ENCODE data around the gene SSNA1. TPM values are rescaled to one million over a fixed set of nuclear protein-coding genes. Genes with fewer than 3 reads are reported as not detected.

SSNA1 gene
- total and polyA plus RNA-seq, 9 of the 15 experiments (the other 6 are each of a cell fraction or from before 2014, with no cell fraction given) = 1.9 to 130 (median 57.1) TPM

DNA sequence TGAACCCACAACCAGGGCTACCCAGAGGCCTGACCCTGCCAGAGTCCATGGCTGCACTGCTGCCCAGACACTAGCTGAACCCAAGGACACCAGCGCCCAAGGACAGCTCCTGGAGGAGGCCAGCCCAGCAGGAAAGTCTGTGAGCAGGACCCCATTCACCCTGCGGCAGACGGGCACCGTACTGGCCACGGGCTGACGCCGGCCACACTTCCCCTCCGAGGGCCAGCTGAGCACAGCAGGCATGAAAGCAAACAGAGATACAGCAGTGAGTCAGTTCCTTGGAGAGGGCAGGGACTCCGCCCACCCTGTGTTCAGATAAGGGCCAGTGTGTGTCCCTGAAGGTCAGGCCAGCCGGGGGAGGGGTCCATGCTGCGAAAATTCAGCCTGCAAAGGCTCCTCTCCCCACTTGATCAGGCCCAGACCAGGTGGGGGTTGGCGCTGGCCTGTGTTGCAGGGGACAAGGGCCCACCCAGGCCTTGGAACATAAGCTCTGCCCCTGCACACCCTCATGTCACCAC is 30.3 kb downstream of the SSNA1 start (continued):
- TF ChIP-seq, protein P1, sequence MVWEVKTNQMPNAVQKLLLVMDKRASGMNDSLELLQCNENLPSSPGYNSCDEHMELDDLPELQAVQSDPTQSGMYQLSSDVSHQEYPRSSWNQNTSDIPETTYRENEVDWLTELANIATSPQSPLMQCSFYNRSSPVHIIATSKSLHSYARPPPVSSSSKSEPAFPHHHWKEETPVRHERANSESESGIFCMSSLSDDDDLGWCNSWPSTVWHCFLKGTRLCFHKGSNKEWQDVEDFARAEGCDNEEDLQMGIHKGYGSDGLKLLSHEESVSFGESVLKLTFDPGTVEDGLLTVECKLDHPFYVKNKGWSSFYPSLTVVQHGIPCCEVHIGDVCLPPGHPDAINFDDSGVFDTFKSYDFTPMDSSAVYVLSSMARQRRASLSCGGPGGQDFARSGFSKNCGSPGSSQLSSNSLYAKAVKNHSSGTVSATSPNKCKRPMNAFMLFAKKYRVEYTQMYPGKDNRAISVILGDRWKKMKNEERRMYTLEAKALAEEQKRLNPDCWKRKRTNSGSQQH (CRISPR knock-in tag; IDR thresholded peaks at IDR 0.05) = 0 out of 2 replicates have a peak, but pooled peaks have one; percentile 61
- TF ChIP-seq ZNF316 (IDR thresholded peaks at IDR 0.05) = peak; percentile 33
- no peak for TF ChIP-seq ZNF282 (CRISPR knock-in tag; IDR thresholded peaks at IDR 0.05)
- TF ChIP-seq, protein P2, sequence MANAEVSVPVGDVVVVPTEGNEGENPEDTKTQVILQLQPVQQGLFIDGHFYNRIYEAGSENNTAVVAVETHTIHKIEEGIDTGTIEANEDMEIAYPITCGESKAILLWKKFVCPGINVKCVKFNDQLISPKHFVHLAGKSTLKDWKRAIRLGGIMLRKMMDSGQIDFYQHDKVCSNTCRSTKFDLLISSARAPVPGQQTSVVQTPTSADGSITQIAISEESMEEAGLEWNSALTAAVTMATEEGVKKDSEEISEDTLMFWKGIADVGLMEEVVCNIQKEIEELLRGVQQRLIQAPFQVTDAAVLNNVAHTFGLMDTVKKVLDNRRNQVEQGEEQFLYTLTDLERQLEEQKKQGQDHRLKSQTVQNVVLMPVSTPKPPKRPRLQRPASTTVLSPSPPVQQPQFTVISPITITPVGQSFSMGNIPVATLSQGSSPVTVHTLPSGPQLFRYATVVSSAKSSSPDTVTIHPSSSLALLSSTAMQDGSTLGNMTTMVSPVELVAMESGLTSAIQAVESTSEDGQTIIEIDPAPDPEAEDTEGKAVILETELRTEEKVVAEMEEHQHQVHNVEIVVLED (CRISPR knock-in tag; IDR thresholded peaks at IDR 0.05) = 0 out of 2 replicates have a peak, but pooled peaks have one; percentile 20
- TF ChIP-seq BRF1 (IDR thresholded peaks at IDR 0.05; ENCODE audit: borderline replicate concordance, extremely low read depth, insufficient read length) = no peak
- TF ChIP-seq, protein P3, sequence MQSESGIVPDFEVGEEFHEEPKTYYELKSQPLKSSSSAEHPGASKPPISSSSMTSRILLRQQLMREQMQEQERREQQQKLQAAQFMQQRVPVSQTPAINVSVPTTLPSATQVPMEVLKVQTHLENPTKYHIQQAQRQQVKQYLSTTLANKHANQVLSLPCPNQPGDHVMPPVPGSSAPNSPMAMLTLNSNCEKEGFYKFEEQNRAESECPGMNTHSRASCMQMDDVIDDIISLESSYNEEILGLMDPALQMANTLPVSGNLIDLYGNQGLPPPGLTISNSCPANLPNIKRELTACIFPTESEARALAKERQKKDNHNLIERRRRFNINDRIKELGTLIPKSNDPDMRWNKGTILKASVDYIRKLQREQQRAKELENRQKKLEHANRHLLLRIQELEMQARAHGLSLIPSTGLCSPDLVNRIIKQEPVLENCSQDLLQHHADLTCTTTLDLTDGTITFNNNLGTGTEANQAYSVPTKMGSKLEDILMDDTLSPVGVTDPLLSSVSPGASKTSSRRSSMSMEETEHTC (IDR thresholded peaks at IDR 0.05) = no peak
- peak; percentile 96 for TF ChIP-seq DPF2 (IDR thresholded peaks at IDR 0.05)
- TF ChIP-seq RHOXF2B (CRISPR knock-in tag; conservative IDR thresholded peaks at IDR 0.05) = no peak
- TF ChIP-seq ZFP1 (CRISPR knock-in tag; IDR thresholded peaks at IDR 0.05) = 0 out of 2 replicates have a peak, but pooled peaks have one; percentile 45
- TF ChIP-seq, protein P4, sequence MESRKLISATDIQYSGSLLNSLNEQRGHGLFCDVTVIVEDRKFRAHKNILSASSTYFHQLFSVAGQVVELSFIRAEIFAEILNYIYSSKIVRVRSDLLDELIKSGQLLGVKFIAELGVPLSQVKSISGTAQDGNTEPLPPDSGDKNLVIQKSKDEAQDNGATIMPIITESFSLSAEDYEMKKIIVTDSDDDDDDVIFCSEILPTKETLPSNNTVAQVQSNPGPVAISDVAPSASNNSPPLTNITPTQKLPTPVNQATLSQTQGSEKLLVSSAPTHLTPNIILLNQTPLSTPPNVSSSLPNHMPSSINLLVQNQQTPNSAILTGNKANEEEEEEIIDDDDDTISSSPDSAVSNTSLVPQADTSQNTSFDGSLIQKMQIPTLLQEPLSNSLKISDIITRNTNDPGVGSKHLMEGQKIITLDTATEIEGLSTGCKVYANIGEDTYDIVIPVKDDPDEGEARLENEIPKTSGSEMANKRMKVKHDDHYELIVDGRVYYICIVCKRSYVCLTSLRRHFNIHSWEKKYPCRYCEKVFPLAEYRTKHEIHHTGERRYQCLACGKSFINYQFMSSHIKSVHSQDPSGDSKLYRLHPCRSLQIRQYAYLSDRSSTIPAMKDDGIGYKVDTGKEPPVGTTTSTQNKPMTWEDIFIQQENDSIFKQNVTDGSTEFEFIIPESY (CRISPR knock-in tag; IDR thresholded peaks at IDR 0.05) = no peak; the same call in 1 of the 2 replicates
- TF ChIP-seq, protein P5, sequence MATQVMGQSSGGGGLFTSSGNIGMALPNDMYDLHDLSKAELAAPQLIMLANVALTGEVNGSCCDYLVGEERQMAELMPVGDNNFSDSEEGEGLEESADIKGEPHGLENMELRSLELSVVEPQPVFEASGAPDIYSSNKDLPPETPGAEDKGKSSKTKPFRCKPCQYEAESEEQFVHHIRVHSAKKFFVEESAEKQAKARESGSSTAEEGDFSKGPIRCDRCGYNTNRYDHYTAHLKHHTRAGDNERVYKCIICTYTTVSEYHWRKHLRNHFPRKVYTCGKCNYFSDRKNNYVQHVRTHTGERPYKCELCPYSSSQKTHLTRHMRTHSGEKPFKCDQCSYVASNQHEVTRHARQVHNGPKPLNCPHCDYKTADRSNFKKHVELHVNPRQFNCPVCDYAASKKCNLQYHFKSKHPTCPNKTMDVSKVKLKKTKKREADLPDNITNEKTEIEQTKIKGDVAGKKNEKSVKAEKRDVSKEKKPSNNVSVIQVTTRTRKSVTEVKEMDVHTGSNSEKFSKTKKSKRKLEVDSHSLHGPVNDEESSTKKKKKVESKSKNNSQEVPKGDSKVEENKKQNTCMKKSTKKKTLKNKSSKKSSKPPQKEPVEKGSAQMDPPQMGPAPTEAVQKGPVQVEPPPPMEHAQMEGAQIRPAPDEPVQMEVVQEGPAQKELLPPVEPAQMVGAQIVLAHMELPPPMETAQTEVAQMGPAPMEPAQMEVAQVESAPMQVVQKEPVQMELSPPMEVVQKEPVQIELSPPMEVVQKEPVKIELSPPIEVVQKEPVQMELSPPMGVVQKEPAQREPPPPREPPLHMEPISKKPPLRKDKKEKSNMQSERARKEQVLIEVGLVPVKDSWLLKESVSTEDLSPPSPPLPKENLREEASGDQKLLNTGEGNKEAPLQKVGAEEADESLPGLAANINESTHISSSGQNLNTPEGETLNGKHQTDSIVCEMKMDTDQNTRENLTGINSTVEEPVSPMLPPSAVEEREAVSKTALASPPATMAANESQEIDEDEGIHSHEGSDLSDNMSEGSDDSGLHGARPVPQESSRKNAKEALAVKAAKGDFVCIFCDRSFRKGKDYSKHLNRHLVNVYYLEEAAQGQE (IDR thresholded peaks at IDR 0.05; ENCODE audit: borderline replicate concordance) = peak; percentile 37
- TF ChIP-seq, protein P5 (CRISPR knock-in tag; IDR thresholded peaks at IDR 0.05; ENCODE audit: low read depth) = 0 out of 2 replicates have a peak, but pooled peaks have one; percentile 34
